Measurements from ENCODE around the gene EP400.

EP400 gene

GRCh38 chr12:131986361-131986760, 36.6 kb downstream of the EP400 start:
- DNase-seq (ENCODE audit: low read depth): no peak
- TF ChIP-seq POLR2A (IDR thresholded peaks at IDR 0.05; ENCODE audit: extremely low read depth, insufficient read length) (no peak), CTCF (IDR thresholded peaks at IDR 0.05; ENCODE audit: low read depth, low read length) (no peak), MAX (IDR thresholded peaks at IDR 0.05; ENCODE audit: low read depth, low read length) (no peak), MYC (IDR thresholded peaks at IDR 0.05; ENCODE audit: low read depth, low read length) (no peak)
- no peak overlapping the region for H3K4me3 ChIP-seq (ENCODE audit: low read depth, low read length)

- TF ChIP-seq CTCF (IDR thresholded peaks at IDR 0.05; ENCODE audit: low read depth, low read length): no peak
- TF ChIP-seq MYC (IDR thresholded peaks at IDR 0.05; ENCODE audit: low read depth, low read length): no peak
- TF ChIP-seq MAX (IDR thresholded peaks at IDR 0.05; ENCODE audit: low read depth, low read length): no peak
- no peak for TF ChIP-seq POLR2A (IDR thresholded peaks at IDR 0.05; ENCODE audit: extremely low read depth, insufficient read length)
- peak; percentile 39 for DNase-seq (ENCODE audit: low read depth)
- H3K4me3 ChIP-seq (ENCODE audit: low read depth, low read length): no peak overlapping the region
Measured at GRCh38 chr12:131986910-131987309, 37.2 kb downstream of the EP400 start.

- no peak for TF ChIP-seq CTCF (IDR thresholded peaks at IDR 0.05; ENCODE audit: low read depth, low read length)
- TF ChIP-seq MAX (IDR thresholded peaks at IDR 0.05; ENCODE audit: low read depth, low read length): no peak
- no peak for TF ChIP-seq MYC (IDR thresholded peaks at IDR 0.05; ENCODE audit: low read depth, low read length)
- TF ChIP-seq POLR2A (IDR thresholded peaks at IDR 0.05; ENCODE audit: extremely low read depth, insufficient read length): no peak
- H3K4me3 ChIP-seq (ENCODE audit: low read depth, low read length): no peak overlapping the region
- DNase-seq (ENCODE audit: low read depth): no peak
Measured at GRCh38 chr12:131987552-131987951, 37.8 kb downstream of the EP400 start.

- no peak overlapping the region for H3K4me3 ChIP-seq (ENCODE audit: low read depth, low read length)
- TF ChIP-seq POLR2A (IDR thresholded peaks at IDR 0.05; ENCODE audit: extremely low read depth, insufficient read length) (no peak), MAX (IDR thresholded peaks at IDR 0.05; ENCODE audit: low read depth, low read length) (no peak), CTCF (IDR thresholded peaks at IDR 0.05; ENCODE audit: low read depth, low read length) (no peak), MYC (IDR thresholded peaks at IDR 0.05; ENCODE audit: low read depth, low read length) (no peak)
- DNase-seq (ENCODE audit: low read depth): no peak
Measured at GRCh38 chr12:131988054-131988796, 38.5 kb downstream of the EP400 start.

- no peak for TF ChIP-seq MAX (IDR thresholded peaks at IDR 0.05; ENCODE audit: low read depth, low read length)
- TF ChIP-seq POLR2A (IDR thresholded peaks at IDR 0.05; ENCODE audit: extremely low read depth, insufficient read length): no peak
- TF ChIP-seq CTCF (IDR thresholded peaks at IDR 0.05; ENCODE audit: low read depth, low read length): no peak
- H3K4me3 ChIP-seq (ENCODE audit: low read depth, low read length): no peak overlapping the region
- DNase-seq (ENCODE audit: low read depth): no peak
Measured at GRCh38 chr12:131989021-131989420, 39.3 kb downstream of the EP400 start.

All from NB4 (cell line).